GM23248 (cell line): ENCODE measurements around the gene HK1. TPM values are rescaled to one million over a fixed set of nuclear protein-coding genes. Genes with fewer than 3 reads are reported as not detected.

Experiments
- DNase-seq: peaks from one replicate; pipeline ENCODE4 v3.0.0-alpha.2; 2015
- H2AFZ ChIP-seq: fragments of 200-600 bp; sonication (generic); 2 replicates; pipeline ENCODE4 v1.6.1; 2016; ENCODE audit warnings: antibody characterized with exemption
- H3F3A ChIP-seq: fragments of 200-600 bp; sonication (generic); 2 replicates; pipeline ENCODE4 v1.6.1; 2016; ENCODE audit warnings: mild to moderate bottlenecking, antibody characterized with exemption, mixed run types; ENCODE audit not compliant: insufficient read depth
- H3K27ac ChIP-seq: fragments of 200-600 bp; sonication (generic); 2 replicates; pipeline ENCODE4 v1.5.1; 2016; ENCODE audit warnings: mild to moderate bottlenecking
- H3K27me3 ChIP-seq: fragments of 200-600 bp; sonication (generic); replicated peaks from 2 replicates; pipeline ENCODE4 v1.6.1; 2016; ENCODE audit warnings: mild to moderate bottlenecking; ENCODE audit not compliant: insufficient read depth
- H3K36me3 ChIP-seq: fragments of 200-600 bp; sonication (generic); 2 replicates; pipeline ENCODE4 v1.6.1; 2016; ENCODE audit warnings: low read depth, mild to moderate bottlenecking
- H3K4me1 ChIP-seq: fragments of 200-600 bp; sonication (generic); 2 replicates; pipeline ENCODE4 v1.6.1; 2016; ENCODE audit warnings: mild to moderate bottlenecking; ENCODE audit not compliant: insufficient read depth
- H3K4me2 ChIP-seq: fragments of 200-600 bp; sonication (generic); one replicate; pipeline ENCODE4 v1.6.1; 2016; ENCODE audit warnings: mild to moderate bottlenecking; ENCODE audit not compliant: unreplicated experiment
- H3K4me3 ChIP-seq: fragments of 200-600 bp; sonication (generic); 2 replicates; pipeline ENCODE4 v1.5.1; 2016; ENCODE audit warnings: mild to moderate bottlenecking
- H3K79me2 ChIP-seq: fragments of 200-600 bp; sonication (generic); 2 replicates; pipeline ENCODE4 v1.6.1; 2016; ENCODE audit warnings: mild to moderate bottlenecking; ENCODE audit not compliant: insufficient read depth
- H3K9ac ChIP-seq: fragments of 200-600 bp; sonication (generic); 2 replicates; pipeline ENCODE4 v1.6.1; 2016; ENCODE audit warnings: mild to moderate bottlenecking
- H3K9me2 ChIP-seq: fragments of 200-600 bp; sonication (generic); 2 replicates; pipeline ENCODE4 v1.6.1; 2016; ENCODE audit warnings: mixed run types, mild to moderate bottlenecking, moderate library complexity; ENCODE audit not compliant: insufficient read depth
- H3K9me3 ChIP-seq: fragments of 200-600 bp; sonication (generic); one replicate; pipeline ENCODE4 v1.6.1; 2017; ENCODE audit warnings: low read depth
- H4K20me1 ChIP-seq: fragments of 200-600 bp; sonication (generic); 2 replicates; pipeline ENCODE4 v1.6.0; 2016; ENCODE audit not compliant: insufficient read depth
- EZH2 ChIP-seq: fragments of 200-600 bp; sonication (generic); IDR thresholded peaks from 2 replicates; pipeline ENCODE4 v1.6.1; 2018; ENCODE audit warnings: antibody characterized with exemption, mild to moderate bottlenecking; ENCODE audit not compliant: insufficient read depth, poor library complexity, severe bottlenecking
- EZH2phosphoT487 ChIP-seq: fragments of 200-600 bp; sonication (generic); IDR thresholded peaks from 2 replicates; pipeline ENCODE4 v1.6.1; 2018; ENCODE audit warnings: antibody characterized with exemption, moderate library complexity, mild to moderate bottlenecking, low read depth; ENCODE audit not compliant: insufficient read depth
- WGBS, 2 experiments: methylation state at CpG; one replicate each; pipeline ENCODE4 v1.1.6; 2015 to 2017; ENCODE audit warnings: low lambda C conversion rate in 2 of 2, low coverage in 1 of 2; ENCODE audit errors: missing lambda C conversion rate in 2 of 2; 5-methylcytosine and 5-hydroxymethylcytosine counted together
- in situ Hi-C: fragments of 300-500 bp; cut with MboI; formaldehyde crosslinking; loops from 2 replicates; pipeline ENCODE4 v1.15.0; 2020
- polyA plus RNA-seq: library from polyadenylated mRNA; unstranded; fragments of >200 nt; fragmentation: Nextera tagmentation; extraction: Ambion mirVana; gene quantifications from 2 replicates; pipeline ENCODE4 v1.2.1, GENCODE V29; 2016
- total RNA-seq: library from RNA; depleted of rRNA; stranded (reverse); fragments of >200 nt; shearing (Covaris generic); gene quantifications from 2 replicates; pipeline ENCODE4 v1.2.3, GENCODE V29; 2014

HK1 gene
- total and polyA plus RNA-seq, 2 experiments from 2014 or later = 96.6 to 134 TPM

- H3K4me2 ChIP-seq = no peak overlapping the region
- DNase-seq = no peak
- peaks cover 43% of the 10 kb centered on the region for H3K79me2 ChIP-seq
- H3F3A ChIP-seq = peaks cover 18% of the 10 kb centered on the region
- in situ Hi-C loops = no loop called here
- 84 to 89% methylated on average over 4 of the region's 4 CpGs for WGBS, 2 experiments
- H3K9ac ChIP-seq = no peak overlapping the region
- peaks cover 31% of the 10 kb centered on the region for H3K36me3 ChIP-seq
- no peak overlapping the region for H3K27ac ChIP-seq
- no peaks in the 10 kb centered on the region for H4K20me1 ChIP-seq
- no peak overlapping the region for H3K4me3 ChIP-seq
- H3K9me3 ChIP-seq = no peaks in the 10 kb centered on the region
- peaks cover 16% of the 10 kb centered on the region for H3K4me1 ChIP-seq
- no peaks in the 10 kb centered on the region for H3K9me2 ChIP-seq
- no peak for TF ChIP-seq EZH2
- TF ChIP-seq EZH2phosphoT487 = no peak
- no peaks in the 10 kb centered on the region for H3K27me3 ChIP-seq
- no peak overlapping the region for H2AFZ ChIP-seq
Observed at GRCh38 chr10:69367469-69367868, 89.2 kb downstream of the HK1 start.

DNA sequence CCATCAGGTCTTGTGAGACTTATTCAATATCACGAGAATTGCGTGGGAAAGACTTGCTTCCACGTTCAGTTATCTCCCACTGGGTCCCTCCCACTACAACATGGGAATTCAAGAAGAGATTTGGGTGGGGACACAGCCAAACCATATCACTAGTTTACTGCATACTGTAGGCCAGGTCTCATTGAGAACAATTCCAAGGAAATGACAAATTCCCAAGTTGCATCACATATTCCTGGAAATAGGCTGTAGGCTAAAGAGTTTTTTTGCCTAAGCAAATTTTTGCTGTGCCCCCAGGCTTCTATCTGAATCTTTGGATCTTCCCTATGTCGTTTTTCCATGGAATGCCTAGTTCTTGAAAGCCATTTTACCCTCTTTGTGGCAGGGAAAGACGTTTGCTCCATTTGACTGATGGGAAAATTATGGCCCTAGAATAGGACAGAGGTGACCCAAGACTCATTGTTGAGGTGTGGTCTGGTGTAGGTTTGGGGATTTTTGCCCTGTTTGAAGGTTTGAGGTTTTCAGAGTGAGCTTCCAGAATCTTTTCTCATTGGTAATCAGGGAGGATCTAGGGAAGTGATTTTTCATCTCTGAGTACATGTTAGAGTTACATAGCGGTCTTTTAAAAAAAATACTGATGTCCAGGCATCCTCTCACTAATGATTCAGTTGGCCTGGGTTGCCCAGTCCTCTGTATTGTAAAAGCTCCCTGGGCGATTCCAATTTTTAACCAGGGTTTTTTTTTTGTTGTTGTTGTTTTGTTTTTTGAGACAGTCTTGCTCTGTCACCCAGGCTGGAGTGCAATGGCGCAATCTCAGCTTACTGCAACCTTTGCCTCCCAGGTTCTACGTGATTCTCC lies 94.1 kb downstream of the HK1 start:
- H3K79me2 ChIP-seq = peaks cover 37% of the 10 kb centered on the region
- H2AFZ ChIP-seq = no peak overlapping the region
- no peaks in the 10 kb centered on the region for H3K9me2 ChIP-seq
- in situ Hi-C loops = no loop called here
- H3K9ac ChIP-seq = no peak overlapping the region
- peak; percentile 61 for DNase-seq
- TF ChIP-seq EZH2phosphoT487 (no peak), EZH2 (no peak)
- no peaks in the 10 kb centered on the region for H4K20me1 ChIP-seq
- peaks cover 22% of the 10 kb centered on the region for H3F3A ChIP-seq
- peaks cover 27% of the 10 kb centered on the region for H3K36me3 ChIP-seq
- WGBS, 2 experiments = 69 to 72% methylated on average over 9 of the region's 9 CpGs
- no peaks in the 10 kb centered on the region for H3K9me3 ChIP-seq
- no peaks in the 10 kb centered on the region for H3K27me3 ChIP-seq
- H3K4me1 ChIP-seq = peaks cover 20% of the 10 kb centered on the region
- H3K4me3 ChIP-seq = no peak overlapping the region
- H3K4me2 ChIP-seq = no peak overlapping the region
- H3K27ac ChIP-seq = peak overlapping the region; percentile 69

DNA sequence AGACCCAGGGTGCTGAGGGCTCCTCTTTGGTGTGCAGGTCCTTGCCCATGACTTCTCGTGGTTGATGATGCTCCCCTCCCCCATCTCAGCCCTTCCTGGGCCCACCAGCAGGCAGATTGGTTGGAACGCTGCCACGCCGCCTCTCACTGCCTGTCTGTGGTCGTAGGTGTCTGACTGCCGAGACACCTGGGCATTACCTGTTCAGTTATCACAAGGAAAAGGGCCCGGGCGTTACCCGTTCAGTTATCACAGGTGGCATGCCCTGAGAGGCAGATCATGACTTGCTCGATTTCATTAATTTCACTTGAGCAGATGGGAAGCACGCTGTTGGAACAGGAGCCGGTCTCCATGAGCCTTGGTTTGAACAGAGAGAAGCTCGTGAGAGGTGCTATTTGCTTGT lies 95.9 kb downstream of the HK1 start:
- 92 to 93% methylated on average over 13 of the region's 13 CpGs for WGBS, 2 experiments
- H2AFZ ChIP-seq = no peak overlapping the region
- peaks cover 22% of the 10 kb centered on the region for H3F3A ChIP-seq
- H3K4me1 ChIP-seq = peaks cover 20% of the 10 kb centered on the region
- no peaks in the 10 kb centered on the region for H3K27me3 ChIP-seq
- peaks cover 34% of the 10 kb centered on the region for H3K36me3 ChIP-seq
- peaks cover 41% of the 10 kb centered on the region for H3K79me2 ChIP-seq
- DNase-seq = no peak
- in situ Hi-C loops = no loop called here
- no peak overlapping the region for H3K27ac ChIP-seq
- H3K4me2 ChIP-seq = no peak overlapping the region
- H3K4me3 ChIP-seq = no peak overlapping the region
- TF ChIP-seq EZH2 = no peak
- no peak overlapping the region for H3K9ac ChIP-seq
- no peaks in the 10 kb centered on the region for H3K9me2 ChIP-seq
- no peaks in the 10 kb centered on the region for H3K9me3 ChIP-seq
- H4K20me1 ChIP-seq = no peaks in the 10 kb centered on the region

- peaks cover 31% of the 10 kb centered on the region for H3K36me3 ChIP-seq
- H3K27me3 ChIP-seq = no peaks in the 10 kb centered on the region
- H2AFZ ChIP-seq = no peak overlapping the region
- peaks cover 20% of the 10 kb centered on the region for H3K4me1 ChIP-seq
- WGBS, 2 experiments = 96 to 100% methylated on average over 2 of the region's 2 CpGs
- in situ Hi-C loops = no loop called here
- no peaks in the 10 kb centered on the region for H3K9me3 ChIP-seq
- H3K27ac ChIP-seq = no peak overlapping the region
- H3K79me2 ChIP-seq = peaks cover 41% of the 10 kb centered on the region
- H3K9me2 ChIP-seq = no peaks in the 10 kb centered on the region
- DNase-seq = no peak
- no peak overlapping the region for H3K9ac ChIP-seq
- no peak overlapping the region for H3K4me2 ChIP-seq
- TF ChIP-seq EZH2phosphoT487 (no peak), EZH2 (no peak)
- H4K20me1 ChIP-seq = no peaks in the 10 kb centered on the region
- H3F3A ChIP-seq = peaks cover 22% of the 10 kb centered on the region
- H3K4me3 ChIP-seq = no peak overlapping the region
Observed at GRCh38 chr10:69374931-69375306, 96.6 kb downstream of the HK1 start.
